ENCODE results near the gene HYKK. TPM values are rescaled to one million over a fixed set of nuclear protein-coding genes. Genes with fewer than 3 reads are reported as not detected.

HYKK gene
- total RNA-seq, 1 donor from 2014 or later, result 1.7 TPM

- TF ChIP-seq CTCF (conservative IDR thresholded peaks at IDR 0.05; ENCODE audit: low read depth, low read length), result peak; percentile 14
- DNase-seq (ENCODE audit: low read depth), result peak; percentile 25
These were observed 32.9 kb downstream of the HYKK start, which contains the start of gene PSMA4 for GRCh38 chr15:78540141-78540870. PSMA4 (plus strand) TSS chr15:78540444; CDS start chr15:78541928, 1,484 bp downstream.

GRCh38 chr15:78540871-78541743, 33.7 kb downstream of the HYKK start:
- TF ChIP-seq CTCF (conservative IDR thresholded peaks at IDR 0.05; ENCODE audit: low read depth, low read length), result no peak
- no peak for DNase-seq (ENCODE audit: low read depth)
- peak overlapping the region; percentile 75 for H3K4me3 ChIP-seq (ENCODE audit: low read depth, low read length)

More at GRCh38 chr15:78540141-78540870, 32.9 kb downstream of the HYKK start, which contains the start of gene PSMA4:
- peak within 1 kb of the TSS; percentile 75 for H3K4me3 ChIP-seq (ENCODE audit: low read depth, low read length)

GRCh38 chr15:78541744-78542034, 34.3 kb downstream of the HYKK start:
- no peak for DNase-seq (ENCODE audit: low read depth)
- peak overlapping the region; percentile 75 for H3K4me3 ChIP-seq (ENCODE audit: low read depth, low read length)
- no peak for TF ChIP-seq CTCF (conservative IDR thresholded peaks at IDR 0.05; ENCODE audit: low read depth, low read length)

- DNase-seq (ENCODE audit: low read depth), result no peak
These were observed 35.3 kb downstream of the HYKK start for GRCh38 chr15:78542647-78543046.

GRCh38 chr15:78550194-78550593, 42.8 kb downstream of the HYKK start:
- TF ChIP-seq CTCF (conservative IDR thresholded peaks at IDR 0.05; ENCODE audit: low read depth, low read length), result no peak
- no peak for DNase-seq (ENCODE audit: low read depth)
- H3K4me3 ChIP-seq (ENCODE audit: low read depth, low read length), result no peak overlapping the region

More at GRCh38 chr15:78542647-78543046, 35.3 kb downstream of the HYKK start:
- TF ChIP-seq CTCF (conservative IDR thresholded peaks at IDR 0.05; ENCODE audit: low read depth, low read length), result no peak
- H3K4me3 ChIP-seq (ENCODE audit: low read depth, low read length), result no peak overlapping the region

- no peak for DNase-seq (ENCODE audit: low read depth)
- H3K4me3 ChIP-seq (ENCODE audit: low read depth, low read length), result no peak overlapping the region
- no peak for TF ChIP-seq CTCF (conservative IDR thresholded peaks at IDR 0.05; ENCODE audit: low read depth, low read length)
These were observed 43.4 kb downstream of the HYKK start for GRCh38 chr15:78550815-78551214.

Data from epithelial cell of proximal tubule (primary cell).